Peyer's patch (tissue), 4 donors: ENCODE measurements around the gene DUOXA1. TPM values are rescaled to one million over a fixed set of nuclear protein-coding genes. Genes with fewer than 3 reads are reported as not detected.

Source experiments
- DNase-seq, 3 donors: peaks; one replicate each; pipeline ENCODE4 v3.0.0-alpha.2; 2017 to 2019
- H3K27ac ChIP-seq, 4 donors: fragments of 200-600 bp; sonication (generic); one replicate each; pipeline ENCODE4 v1.5.1; 2016 to 2019
- H3K27me3 ChIP-seq, 2 donors: fragments of 200-600 bp; sonication (generic); one replicate each; pipeline ENCODE4 v1.5.1; 2019
- H3K36me3 ChIP-seq, 3 donors: fragments of 200-600 bp; sonication (generic); one replicate each; pipeline ENCODE4 v1.5.1; 2016 to 2019
- H3K4me1 ChIP-seq, 4 donors: fragments of 200-600 bp; sonication (generic); one replicate each; pipeline ENCODE4 v1.5.1; 2016 to 2019
- H3K4me3 ChIP-seq, 4 donors: fragments of 200-600 bp; sonication (generic); 1 replicate in 3 of 4; 2 replicates in 1 of 4; pipeline ENCODE4 v1.5.1; 2016 to 2019; ENCODE audit warnings: mild to moderate bottlenecking in 1 of 4
- H3K9me3 ChIP-seq, 4 donors: fragments of 200-600 bp; sonication (generic); one replicate each; pipeline ENCODE4 v1.5.1; 2016 to 2019; ENCODE audit warnings: mild to moderate bottlenecking in 1 of 4
- POLR2A ChIP-seq, 2 donors: fragments of 450-650 bp; IDR thresholded peaks; one replicate each; pipeline ENCODE4 v1.5.1; 2017; ENCODE audit warnings: antibody characterized with exemption in 2 of 2, mild to moderate bottlenecking in 2 of 2, moderate library complexity in 2 of 2
- total RNA-seq, 4 donors: library from RNA; depleted of rRNA; stranded (reverse); fragments of >200 nt; gene quantifications; one replicate each; pipeline ENCODE4 v1.1.0, GENCODE V29; 2016
- TF ChIP-seq, protein P1 (sequence below), 6 experiments: fragments of 450-650 bp in 4 of 6; fragments of 200-600 bp in 2 of 6; sonication (generic) in 1 of 6; IDR thresholded peaks; one replicate each; pipeline ENCODE4 v1.5.1; 2017 to 2019; ENCODE audit warnings: antibody characterized with exemption in 6 of 6, mild to moderate bottlenecking in 3 of 6, moderate library complexity in 1 of 6

DUOXA1 gene
- total RNA-seq, 4 donors from 2014 or later = 1.2 TPM; not detected in 3

DNA sequence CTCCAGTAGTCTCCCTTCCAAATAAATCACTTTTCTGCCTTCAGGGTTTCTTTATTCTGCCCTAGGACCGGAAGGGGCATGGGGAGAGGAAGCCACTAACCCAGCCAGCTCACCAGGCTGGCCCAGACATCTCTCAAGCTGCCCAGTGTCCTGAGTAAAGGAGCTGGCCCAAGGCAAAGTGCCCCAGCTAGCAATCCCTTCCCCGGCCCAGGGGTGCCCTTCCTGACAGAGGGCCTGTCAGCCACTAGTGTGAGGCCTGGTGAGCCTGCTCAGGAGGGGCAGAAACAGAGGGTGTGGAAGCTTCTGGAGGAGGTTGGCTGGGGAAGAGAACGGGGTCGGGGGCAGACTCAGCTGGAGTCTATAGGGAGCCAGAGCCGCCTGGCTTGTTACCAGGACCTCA is 35.9 kb upstream of the DUOXA1 start:
- Histone ChIP-seq H3K36me3 (no peaks in the 10 kb centered on the region), H3K27me3 (no peaks in the 10 kb centered on the region), H3K27ac (peak overlapping the region in 2 of 4 donors; percentile 94 to 95), H3K9me3 (no peaks in the 10 kb centered on the region), H3K4me3 (no peak overlapping the region), H3K4me1 (peaks cover 0 to 15% (median 0%) of the 10 kb centered on the region in 4 donors)
- TF ChIP-seq POLR2A (IDR thresholded peaks at IDR 0.05) = no peak
- TF ChIP-seq, protein P1, sequence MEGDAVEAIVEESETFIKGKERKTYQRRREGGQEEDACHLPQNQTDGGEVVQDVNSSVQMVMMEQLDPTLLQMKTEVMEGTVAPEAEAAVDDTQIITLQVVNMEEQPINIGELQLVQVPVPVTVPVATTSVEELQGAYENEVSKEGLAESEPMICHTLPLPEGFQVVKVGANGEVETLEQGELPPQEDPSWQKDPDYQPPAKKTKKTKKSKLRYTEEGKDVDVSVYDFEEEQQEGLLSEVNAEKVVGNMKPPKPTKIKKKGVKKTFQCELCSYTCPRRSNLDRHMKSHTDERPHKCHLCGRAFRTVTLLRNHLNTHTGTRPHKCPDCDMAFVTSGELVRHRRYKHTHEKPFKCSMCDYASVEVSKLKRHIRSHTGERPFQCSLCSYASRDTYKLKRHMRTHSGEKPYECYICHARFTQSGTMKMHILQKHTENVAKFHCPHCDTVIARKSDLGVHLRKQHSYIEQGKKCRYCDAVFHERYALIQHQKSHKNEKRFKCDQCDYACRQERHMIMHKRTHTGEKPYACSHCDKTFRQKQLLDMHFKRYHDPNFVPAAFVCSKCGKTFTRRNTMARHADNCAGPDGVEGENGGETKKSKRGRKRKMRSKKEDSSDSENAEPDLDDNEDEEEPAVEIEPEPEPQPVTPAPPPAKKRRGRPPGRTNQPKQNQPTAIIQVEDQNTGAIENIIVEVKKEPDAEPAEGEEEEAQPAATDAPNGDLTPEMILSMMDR (IDR thresholded peaks at IDR 0.05) = no peak
- no peak for DNase-seq

DNA sequence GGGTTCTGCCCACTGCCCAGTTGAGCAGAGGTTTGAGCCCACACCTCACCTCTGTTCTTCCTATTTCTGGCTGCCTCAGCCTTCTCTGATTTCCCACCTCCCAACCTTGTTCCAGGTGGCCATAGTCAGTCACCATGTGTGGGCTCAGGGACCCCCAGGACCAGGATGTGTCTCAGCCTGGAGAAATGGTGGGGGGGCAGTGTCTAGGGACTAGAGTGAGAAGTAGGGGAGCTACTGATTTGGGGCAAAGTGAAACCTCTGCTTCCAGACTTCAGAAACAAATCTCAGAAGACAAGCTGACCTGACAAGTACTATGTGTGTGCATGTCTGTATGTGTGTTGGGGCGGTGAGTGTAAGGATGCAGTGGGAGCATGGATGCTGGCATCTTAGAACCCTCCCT is 35.2 kb upstream of the DUOXA1 start:
- H3K36me3 ChIP-seq = no peaks in the 10 kb centered on the region
- H3K27ac ChIP-seq = no peak overlapping the region
- no peaks in the 10 kb centered on the region for H3K9me3 ChIP-seq
- no peaks in the 10 kb centered on the region for H3K27me3 ChIP-seq
- TF ChIP-seq, protein P1 (IDR thresholded peaks at IDR 0.05) = no peak
- TF ChIP-seq POLR2A (IDR thresholded peaks at IDR 0.05) = no peak
- H3K4me3 ChIP-seq = no peak overlapping the region
- H3K4me1 ChIP-seq = peaks cover 0 to 15% (median 0%) of the 10 kb centered on the region in 4 donors
- no peak for DNase-seq

DNA sequence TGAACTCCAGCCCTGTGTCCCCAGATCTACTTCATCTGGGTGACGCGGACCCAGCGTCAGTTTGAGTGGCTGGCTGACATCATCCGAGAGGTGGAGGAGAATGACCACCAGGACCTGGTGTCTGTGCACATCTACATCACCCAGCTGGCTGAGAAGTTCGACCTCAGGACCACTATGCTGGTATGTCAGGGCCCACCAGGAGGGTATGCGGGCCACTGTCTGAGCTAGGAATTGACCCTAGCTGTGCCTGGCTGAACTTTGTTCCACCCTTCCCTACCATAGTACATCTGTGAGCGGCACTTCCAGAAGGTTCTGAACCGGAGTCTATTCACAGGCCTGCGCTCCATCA is 33.8 kb upstream of the DUOXA1 start:
- H3K9me3 ChIP-seq = no peaks in the 10 kb centered on the region
- no peak overlapping the region for H3K4me3 ChIP-seq
- H3K27ac ChIP-seq = no peak overlapping the region
- H3K4me1 ChIP-seq = peaks cover 0 to 15% (median 0%) of the 10 kb centered on the region in 4 donors
- no peak for DNase-seq
- TF ChIP-seq, protein P1 (IDR thresholded peaks at IDR 0.05) = no peak
- no peak for TF ChIP-seq POLR2A (IDR thresholded peaks at IDR 0.05)
- H3K27me3 ChIP-seq = no peaks in the 10 kb centered on the region
- H3K36me3 ChIP-seq = no peaks in the 10 kb centered on the region

DNA sequence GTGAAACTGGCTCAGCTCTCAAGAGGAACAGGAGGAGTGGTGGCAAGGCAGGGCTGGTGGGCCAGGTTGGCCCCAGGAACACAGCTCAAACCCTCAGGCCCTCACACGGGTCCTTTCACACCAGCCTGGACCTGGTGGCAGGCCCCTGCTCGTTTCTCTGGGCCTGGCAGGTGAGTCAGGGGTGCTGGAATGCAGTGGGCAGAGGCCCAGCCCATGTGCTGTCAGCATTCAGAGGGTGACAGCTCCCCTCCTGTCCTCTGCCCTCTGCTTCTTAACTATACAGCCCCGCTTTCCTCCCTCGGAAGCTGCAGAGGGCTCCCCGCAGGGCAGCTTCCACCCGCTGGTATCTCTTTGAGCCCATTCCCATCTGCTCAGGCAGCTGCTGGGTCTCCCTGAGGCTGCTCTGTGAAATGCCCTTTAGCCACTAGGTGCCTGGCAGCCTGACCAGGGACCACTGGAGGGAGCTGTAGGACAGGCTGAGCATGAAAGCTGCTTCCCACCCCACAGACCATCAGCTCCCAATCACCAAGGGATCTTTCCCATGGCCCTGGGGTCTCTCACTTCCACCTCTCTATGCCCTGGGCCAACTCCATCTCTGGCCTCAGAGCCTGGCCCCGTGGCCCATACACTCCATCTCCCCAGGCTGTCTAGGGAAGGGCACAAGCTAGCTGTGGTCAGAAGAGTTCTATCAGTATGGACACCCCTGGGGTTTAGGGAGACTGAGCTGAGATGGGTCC is 33.3 kb upstream of the DUOXA1 start:
- Histone ChIP-seq H3K9me3 (no peaks in the 10 kb centered on the region), H3K27ac (no peak overlapping the region), H3K4me3 (no peak overlapping the region), H3K27me3 (no peaks in the 10 kb centered on the region), H3K4me1 (peaks cover 0 to 11% (median 0%) of the 10 kb centered on the region in 4 donors), H3K36me3 (no peaks in the 10 kb centered on the region)
- DNase-seq = peak; percentile 62 to 90 (median 80)
- no peak for TF ChIP-seq POLR2A (IDR thresholded peaks at IDR 0.05)
- TF ChIP-seq, protein P1 (IDR thresholded peaks at IDR 0.05) = peak; percentile 27 to 93 (median 76)

DNA sequence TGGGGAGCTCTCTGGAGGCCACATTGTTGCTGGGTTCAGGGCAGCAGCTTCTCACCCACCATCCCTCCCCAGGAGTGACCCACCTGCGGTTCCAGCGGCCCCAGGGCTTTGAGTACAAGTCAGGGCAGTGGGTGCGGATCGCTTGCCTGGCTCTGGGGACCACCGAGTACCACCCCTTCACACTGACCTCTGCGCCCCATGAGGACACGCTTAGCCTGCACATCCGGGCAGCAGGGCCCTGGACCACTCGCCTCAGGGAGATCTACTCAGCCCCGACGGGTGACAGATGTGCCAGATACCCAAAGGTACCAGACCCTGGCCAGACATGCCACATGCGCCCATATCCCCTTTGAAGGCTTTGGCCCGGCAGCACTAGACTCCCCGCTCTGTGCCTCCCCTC is 32.0 kb upstream of the DUOXA1 start:
- no peak for DNase-seq
- no peaks in the 10 kb centered on the region for H3K27me3 ChIP-seq
- TF ChIP-seq, protein P1 (IDR thresholded peaks at IDR 0.05) = no peak
- no peak for TF ChIP-seq POLR2A (IDR thresholded peaks at IDR 0.05)

More for the DNA sequence above, 32.0 kb upstream of the DUOXA1 start:
- peaks cover 0 to 9% (median 0%) of the 10 kb centered on the region in 4 donors for H3K4me1 ChIP-seq
- no peaks in the 10 kb centered on the region for H3K36me3 ChIP-seq
- no peak overlapping the region for H3K27ac ChIP-seq
- no peak overlapping the region for H3K4me3 ChIP-seq
- H3K9me3 ChIP-seq = no peaks in the 10 kb centered on the region
